ENCODE results near the gene ZNF667. TPM values are rescaled to one million over a fixed set of nuclear protein-coding genes. Genes with fewer than 3 reads are reported as not detected.

The ZNF667 gene
- total RNA-seq, 4 donors from 2014 or later, result 2.4 to 6.8 (median 3.6) TPM

DNA sequence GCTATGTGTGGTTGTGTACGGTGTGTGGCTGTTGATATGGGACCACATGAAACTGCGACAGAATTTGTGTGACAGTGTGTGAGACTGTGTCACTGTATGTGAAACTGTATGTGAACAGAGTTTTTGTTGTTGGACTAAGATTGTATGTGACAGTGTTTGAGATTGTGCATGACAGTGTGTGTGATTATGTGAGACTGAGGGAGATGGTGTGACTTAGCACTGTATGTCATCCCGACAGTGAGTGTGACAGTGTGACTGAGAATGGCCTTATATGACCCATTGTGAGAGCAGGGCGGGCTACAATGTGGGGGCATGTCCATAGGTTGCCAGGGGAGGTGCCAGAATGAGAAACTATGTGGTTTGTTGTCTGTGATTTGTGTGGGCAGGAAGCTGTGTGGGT is 72.1 kb downstream of the ZNF667 start:
- ATAC-seq (ENCODE audit: low FRiP score) (no peak), DNase-seq (ENCODE audit: low spot score) (no peak)
- TF ChIP-seq, protein P1, sequence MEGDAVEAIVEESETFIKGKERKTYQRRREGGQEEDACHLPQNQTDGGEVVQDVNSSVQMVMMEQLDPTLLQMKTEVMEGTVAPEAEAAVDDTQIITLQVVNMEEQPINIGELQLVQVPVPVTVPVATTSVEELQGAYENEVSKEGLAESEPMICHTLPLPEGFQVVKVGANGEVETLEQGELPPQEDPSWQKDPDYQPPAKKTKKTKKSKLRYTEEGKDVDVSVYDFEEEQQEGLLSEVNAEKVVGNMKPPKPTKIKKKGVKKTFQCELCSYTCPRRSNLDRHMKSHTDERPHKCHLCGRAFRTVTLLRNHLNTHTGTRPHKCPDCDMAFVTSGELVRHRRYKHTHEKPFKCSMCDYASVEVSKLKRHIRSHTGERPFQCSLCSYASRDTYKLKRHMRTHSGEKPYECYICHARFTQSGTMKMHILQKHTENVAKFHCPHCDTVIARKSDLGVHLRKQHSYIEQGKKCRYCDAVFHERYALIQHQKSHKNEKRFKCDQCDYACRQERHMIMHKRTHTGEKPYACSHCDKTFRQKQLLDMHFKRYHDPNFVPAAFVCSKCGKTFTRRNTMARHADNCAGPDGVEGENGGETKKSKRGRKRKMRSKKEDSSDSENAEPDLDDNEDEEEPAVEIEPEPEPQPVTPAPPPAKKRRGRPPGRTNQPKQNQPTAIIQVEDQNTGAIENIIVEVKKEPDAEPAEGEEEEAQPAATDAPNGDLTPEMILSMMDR (IDR thresholded peaks at IDR 0.05), result no peak

DNA sequence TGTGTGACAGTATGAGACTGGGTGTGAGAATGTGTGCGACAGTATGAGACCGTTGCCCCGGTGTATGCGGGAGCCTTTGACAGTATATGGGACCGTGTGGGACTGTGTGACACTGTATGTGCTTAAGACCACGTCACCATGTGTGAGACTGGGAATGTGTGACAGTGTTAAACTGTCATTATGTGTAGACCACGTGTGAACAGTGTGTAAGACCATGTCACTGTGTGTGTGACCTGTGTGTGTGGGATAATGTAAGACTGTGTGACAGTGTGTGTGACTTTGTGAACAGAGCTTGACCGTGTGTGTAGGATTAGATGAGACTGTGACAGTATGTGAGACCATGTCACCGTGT is 72.5 kb downstream of the ZNF667 start:
- TF ChIP-seq, protein P1 (IDR thresholded peaks at IDR 0.05), result no peak
- ATAC-seq (ENCODE audit: low FRiP score), result no peak
- no peak for DNase-seq (ENCODE audit: low spot score)

DNA sequence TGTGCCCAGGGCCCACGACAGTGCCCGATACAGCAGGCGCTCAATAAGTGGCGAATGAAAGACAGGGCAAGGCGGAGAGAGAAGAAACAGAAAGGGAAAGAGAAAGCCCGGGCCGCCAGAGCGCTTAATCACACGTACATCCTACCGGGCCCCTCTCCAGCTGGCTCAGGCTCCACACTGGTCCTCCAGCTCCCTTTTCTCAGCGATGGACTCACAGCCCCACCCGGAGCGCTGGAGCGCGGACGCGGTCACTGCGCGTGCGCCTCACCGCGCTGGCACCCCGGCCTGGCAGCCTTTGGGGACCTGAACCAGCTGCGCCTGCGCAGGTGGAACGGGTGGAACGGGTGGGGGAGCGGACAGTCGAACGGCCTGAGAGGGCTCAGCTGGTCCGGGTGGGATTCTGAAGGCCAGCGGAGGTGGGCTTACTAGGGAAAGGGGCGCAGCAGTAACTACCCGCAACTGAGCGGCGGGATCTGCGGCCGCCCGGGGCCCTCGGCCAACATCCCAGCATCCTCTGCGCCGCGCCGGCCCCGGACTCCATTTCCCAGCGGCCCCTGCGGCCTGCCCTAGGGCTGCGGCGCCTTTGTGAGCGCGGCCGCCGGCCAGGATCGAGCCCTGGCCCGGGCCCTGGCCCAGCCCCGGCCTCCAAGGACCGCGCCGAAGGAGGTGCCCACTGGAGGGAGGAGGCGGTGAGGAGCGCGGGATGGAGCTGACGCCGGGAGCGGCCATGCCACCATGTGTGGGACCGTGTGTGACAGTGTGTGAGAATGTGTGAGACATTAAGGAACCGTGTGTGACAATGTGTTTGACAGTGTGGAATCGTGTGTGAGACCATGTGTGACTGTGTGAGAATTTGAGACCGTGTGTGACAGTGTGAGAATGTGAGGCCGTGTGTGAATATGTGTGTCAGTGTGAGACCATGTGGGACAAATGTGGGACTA is 73.1 kb downstream of the ZNF667 start, which contains the start of gene ZNF583:
ZNF583 (plus strand) TSS at position 569 of the 941 bp plus-strand sequence. CDS start 2,783 bp downstream, outside the sequence.
- ATAC-seq (ENCODE audit: low FRiP score) (peak; percentile 99), DNase-seq (ENCODE audit: low spot score) (peak; percentile 67)

DNA sequence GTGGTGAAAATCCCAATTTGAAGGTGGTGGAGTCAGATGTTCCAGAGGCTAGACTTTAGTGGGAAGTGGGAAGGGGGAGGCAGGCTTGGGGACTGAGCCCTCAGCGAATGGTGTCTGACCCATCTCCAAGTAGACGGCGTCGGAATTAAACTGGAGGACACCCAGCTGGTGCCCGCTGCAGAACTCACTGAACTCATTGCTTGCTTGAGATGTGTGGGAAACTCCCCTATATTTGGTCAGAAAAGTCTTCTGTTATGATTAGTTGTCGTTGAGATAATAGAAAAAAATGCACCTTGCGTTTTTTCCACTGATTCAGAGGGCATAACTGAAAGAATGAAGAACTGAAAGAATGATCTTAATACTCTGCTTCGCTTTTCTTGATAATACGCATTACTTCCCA is 73.9 kb downstream of the ZNF667 start:
- ATAC-seq (ENCODE audit: low FRiP score) (no peak), DNase-seq (ENCODE audit: low spot score) (no peak)
- TF ChIP-seq, protein P1 (IDR thresholded peaks at IDR 0.05), result no peak

More for the DNA sequence above, 73.1 kb downstream of the ZNF667 start, which contains the start of gene ZNF583:
- TF ChIP-seq, protein P1 (IDR thresholded peaks at IDR 0.05), result no peak

DNA sequence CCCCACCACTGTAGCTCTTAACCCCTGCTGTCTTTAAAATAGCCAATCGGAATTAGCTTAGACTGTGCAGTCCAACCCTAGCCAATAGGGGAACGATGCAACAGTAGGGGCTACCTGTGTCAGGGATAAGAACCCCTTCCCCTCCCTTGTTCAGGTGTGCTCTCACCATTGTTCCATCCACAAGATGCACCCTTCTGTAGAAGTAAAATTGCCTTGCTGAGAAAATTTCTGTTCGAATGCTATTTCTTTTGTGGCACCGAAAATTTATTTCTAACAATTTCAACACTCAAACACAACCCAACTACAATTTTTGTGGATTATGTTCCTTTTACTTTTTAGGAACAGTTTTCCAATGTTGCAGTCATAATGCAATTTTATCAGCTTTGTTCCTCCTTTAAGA is 76.7 kb downstream of the ZNF667 start:
- TF ChIP-seq, protein P1 (IDR thresholded peaks at IDR 0.05), result no peak
- ATAC-seq (ENCODE audit: low FRiP score) (no peak), DNase-seq (ENCODE audit: low spot score) (no peak)

DNA sequence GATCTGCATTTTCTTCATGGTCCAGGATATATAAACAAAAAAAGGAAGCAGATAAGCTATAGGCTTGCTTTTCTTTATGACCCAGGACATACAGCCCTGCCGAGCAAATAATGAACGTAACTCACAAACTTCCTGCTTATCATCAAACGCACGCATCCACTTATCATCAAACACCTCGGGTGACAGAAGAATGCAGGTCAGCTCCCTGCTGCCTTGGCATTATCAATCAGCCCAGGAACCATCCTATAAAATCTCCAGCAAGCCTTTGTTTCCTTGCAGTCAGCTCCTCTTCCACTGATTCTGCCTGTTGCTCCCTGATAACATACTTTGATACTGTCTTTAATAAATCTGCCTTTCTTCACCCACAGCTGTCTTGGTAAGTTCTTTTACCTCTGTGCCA is 78.3 kb downstream of the ZNF667 start:
- TF ChIP-seq, protein P1 (IDR thresholded peaks at IDR 0.05), result no peak
- DNase-seq (ENCODE audit: low spot score) (no peak), ATAC-seq (ENCODE audit: low FRiP score) (no peak)
